Measurements from ENCODE around the gene TPH2.

Gene TPH2

DNA sequence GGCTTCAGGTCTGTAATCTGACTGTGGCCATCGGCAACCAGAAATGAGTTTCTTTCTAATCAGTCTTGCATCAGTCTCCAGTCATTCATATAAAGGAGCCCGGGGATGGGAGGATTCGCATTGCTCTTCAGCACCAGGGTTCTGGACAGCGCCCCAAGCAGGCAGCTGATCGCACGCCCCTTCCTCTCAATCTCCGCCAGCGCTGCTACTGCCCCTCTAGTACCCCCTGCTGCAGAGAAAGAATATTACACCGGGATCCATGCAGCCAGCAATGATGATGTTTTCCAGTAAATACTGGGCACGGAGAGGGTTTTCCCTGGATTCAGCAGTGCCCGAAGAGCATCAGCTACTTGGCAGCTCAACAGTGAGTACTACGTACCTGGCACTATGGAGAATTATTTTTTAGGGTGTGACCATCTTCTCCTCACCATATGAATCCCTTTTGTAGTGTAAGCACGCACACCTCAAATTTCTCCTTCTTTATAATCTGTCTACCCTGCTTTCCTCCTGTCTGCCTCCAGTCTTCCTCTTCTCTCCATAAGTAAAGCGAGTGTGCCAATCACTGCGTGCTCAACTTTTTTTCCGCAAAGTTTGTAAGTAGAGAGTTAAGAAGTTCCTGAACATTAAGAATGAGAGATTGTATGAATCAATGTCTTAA lies at the start of gene TPH2:
Gene TPH2 (plus strand): TSS at position 118 of the 658 bp plus-strand sequence. CDS start 142 bp downstream, at position 260.
- peak; percentile 52 for DNase-seq (ENCODE audit: low spot score)

DNA sequence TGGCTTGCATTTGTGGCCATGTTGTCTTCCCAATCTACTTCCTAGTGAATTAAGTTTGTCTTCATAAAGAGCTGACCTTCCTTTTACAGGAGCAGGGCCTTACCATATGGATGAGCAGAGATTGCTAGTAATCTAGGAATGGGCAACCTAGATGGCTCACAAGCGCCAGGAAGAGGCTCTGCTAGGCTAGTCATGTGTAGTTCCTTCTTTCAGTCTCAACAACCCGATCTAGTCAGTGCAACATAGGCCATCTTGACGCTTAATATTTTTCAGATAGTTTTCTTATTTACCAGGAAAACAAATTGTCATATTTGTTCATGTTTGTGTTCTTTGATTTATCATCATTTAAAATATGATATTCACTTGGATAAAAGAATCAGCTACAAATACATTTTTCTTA lies 48.2 kb upstream of the TPH2 start:
- no peak for DNase-seq (ENCODE audit: low spot score)

DNA sequence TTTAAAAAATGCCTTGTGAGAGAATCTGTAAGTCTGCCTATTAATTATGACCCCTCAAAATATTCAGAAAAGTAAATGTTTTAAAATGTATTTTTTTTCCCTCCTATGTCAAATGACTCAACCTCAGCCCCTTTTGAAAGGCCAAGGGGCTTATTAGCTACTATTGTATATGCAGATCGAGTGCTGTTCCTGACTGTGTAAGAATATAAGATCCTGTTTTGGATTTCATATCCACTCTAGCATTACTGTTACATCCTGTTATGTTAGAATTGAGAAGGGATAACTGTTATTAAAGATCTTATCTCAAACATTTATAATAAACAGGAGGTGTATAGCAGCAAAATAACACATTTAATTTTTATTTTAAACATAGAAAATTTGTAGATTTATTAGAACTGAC lies 46.6 kb upstream of the TPH2 start:
- no peak for DNase-seq (ENCODE audit: low spot score)

DNA sequence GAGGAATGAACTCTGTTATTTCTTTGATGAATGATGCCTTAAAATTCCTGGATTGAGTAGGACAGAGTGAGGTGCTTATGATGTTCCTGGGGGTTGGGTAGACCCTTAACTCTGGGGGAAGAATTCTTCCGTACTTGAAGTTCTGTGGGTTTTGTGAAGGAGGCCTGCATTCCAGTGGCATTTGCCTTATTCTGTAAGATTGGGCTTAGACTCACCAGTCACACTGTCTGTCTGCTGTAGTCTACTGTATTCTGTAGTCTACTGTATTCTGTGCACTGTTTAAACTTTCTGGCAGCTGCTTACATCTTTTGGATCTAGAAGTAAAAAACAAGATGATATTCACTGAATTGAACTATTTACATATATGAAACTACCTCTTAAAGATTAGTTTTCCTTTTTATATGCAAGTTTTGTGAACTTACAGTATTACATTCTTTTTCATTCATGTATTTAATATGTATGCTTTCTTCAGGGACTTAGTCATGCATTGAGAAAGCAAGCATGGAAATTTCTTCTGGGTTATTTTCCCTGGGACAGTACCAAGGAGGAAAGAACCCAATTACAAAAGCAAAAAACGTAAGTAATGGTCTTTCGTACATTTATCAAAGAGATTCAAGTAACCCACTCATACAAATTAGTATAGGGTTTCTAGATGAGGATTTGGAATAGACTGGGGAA lies 42.3 kb upstream of the TPH2 start:
- DNase-seq (ENCODE audit: low spot score) = no peak

DNA sequence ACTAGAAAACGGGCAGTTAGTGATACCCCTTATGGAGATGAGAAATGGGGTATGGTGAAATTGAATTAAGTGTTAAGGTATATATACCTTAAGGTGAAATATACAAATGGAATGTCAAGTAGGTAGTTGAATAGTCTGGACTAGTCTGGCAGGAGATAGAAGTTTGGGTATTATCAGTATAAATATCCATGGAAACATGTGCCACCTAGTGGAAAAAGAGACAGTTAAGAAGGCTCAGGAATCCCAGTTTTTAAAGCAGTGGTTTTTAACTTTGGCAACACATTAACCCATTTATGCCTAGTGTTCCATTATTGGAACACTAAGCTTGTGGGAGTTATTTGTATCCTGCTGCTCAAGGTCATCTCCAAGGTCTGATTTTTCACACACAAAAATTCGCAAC lies 38.6 kb upstream of the TPH2 start:
- DNase-seq (ENCODE audit: low spot score) = no peak

DNA sequence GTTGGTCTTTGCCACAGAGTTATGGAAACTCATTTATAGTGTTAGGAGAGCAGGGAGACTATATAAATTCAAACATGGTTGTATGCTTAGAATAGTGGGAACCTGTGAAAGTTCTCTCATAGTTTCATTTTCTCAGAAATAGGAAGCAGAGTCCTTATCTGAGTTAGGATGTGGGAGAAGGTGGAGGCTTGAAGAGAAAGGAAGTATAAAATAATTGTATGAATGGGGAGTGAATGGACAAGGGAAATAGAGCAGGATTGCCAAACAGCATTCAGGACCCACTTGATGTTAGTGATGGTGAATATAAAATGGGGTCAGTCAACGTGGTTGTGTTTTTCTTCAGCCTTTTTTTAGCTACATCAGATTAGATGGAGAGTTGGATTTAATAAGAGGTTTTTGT lies 34.0 kb upstream of the TPH2 start:
- no peak for DNase-seq (ENCODE audit: low spot score)

DNA sequence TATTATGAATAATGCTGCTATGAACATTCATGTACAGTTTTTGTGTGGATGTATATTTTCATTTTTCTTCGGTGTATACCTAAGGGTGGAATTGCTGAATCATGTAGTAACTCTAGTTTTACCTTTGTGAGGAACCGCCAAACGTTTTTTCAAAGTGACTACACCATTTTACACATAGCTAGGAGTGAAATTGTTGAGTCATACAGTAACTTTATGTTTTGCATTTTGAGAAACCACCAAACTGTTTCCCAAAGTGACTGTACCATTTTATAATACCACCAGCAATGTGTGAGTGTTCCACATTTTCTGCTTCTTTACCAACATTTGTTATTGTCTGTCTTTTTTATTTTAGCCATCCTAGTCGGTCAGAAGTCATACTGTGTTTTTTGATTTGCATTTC lies 3.1 kb upstream of the TPH2 start:
- peak; percentile 80 for DNase-seq (ENCODE audit: low spot score)

DNA sequence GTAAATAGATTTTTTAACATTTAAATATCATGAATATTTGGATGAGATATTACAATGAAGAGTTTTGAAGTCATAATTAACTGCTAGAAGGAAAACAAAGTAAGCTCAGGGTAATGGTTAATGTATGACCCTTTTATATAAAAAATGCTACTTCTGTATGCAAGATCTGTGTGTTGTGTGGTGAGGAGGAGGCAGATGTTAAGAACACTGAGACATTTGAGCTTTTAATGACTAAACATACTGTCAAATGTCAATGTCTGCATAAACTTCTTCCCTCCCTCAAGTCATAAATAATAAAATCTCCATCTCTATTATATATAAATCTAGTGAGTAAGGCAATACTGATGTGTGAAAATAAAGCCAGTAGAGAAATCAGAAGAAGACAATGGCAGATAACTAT lies 1.4 kb downstream of the TPH2 start:
- no peak for DNase-seq (ENCODE audit: low spot score)

DNA sequence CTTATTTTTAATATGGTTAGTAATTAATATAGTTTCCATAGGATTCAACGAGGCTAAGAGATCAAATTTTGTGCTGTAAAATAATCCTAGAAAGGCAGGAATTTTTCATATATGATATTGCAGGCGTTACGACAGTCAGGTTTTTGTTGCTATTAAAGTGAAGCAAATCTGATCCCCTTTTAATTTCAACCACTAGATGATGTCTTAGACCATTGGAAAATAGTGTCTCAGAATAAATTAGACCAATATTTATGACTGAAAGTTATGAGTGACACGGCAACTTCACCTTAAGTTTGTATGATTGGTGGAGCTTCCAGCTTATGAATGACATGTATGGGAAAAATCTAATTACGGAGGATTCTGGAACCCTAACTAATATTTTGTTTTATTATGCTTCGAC lies 2.5 kb downstream of the TPH2 start:
- DNase-seq (ENCODE audit: low spot score) = no peak

DNA sequence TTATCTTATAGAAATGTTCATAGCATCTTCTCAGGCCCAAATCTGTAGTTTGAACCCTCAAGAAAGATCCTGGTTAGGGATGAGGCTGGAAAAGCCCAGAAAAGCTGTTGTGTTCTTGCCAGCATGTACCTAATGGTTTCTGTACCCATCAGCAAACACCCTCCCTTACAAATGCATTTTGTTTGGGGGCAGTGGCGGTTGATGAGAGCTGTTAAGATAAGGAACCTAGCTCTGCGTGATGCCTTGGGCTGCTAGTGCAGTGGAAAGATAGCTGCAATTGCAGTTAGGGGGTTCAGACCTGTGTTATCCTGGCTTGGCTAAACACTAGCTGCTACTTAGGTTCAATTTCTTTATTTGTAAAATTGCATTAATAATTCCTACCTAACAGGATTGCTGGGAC lies 3.6 kb downstream of the TPH2 start:
- no peak for DNase-seq (ENCODE audit: low spot score)

DNA sequence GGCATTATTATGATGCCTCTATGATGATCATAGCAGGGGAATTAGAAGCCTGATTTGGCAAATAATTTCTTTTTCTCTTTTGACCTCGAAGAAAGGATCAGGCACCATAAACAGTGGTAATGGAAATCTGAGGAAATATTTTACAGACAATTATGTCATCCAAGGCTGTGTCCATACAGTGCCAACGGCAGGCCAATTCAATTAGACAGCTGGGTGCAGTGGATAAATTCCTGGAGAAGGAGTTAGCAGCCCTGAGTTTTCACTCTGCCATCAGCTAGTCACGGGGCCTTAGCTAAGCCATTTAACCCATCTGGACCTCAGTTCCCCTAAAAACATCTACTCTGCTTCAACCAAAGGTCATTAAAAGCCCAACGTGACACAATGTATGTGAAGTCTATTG lies 4.1 kb downstream of the TPH2 start:
- no peak for DNase-seq (ENCODE audit: low spot score)

DNA sequence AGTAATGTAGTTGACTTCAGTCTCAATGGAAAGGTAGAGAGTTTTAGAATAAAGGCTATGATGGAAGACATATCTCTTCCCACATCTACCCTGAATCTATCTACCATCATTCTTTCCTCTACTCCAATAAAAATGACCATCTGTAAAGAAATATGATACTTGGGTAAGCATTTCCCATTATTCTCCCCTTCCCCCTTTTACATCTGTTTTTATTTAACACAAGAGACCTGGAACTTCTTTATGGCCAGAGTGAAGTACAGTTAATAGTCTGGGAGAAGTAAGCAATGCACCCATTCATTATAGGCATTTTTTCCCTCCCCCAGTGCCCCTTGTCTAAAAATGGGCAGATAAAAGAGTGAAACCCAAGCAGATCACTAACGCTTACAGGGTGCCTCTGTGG lies 6.5 kb downstream of the TPH2 start:
- no peak for DNase-seq (ENCODE audit: low spot score)

DNA sequence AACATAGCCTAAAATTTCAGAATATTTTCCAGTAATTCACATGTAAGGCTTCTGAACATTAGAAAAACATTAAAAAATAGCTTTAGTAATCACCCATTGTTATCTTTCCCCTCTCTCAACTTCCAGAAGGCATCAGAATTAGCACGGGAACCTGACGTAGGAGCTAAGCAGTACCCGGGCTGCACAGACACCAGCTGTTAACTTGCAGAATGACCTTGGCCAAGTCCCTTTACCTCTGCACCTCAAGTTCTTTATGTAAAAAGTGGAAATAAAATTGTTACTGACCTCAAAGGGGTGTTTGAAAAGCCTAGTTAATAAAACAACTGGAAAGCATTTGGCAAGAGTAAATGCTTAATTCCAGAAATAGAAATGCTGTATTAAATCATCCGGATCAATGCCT lies 7.2 kb downstream of the TPH2 start:
- no peak for DNase-seq (ENCODE audit: low spot score)

DNA sequence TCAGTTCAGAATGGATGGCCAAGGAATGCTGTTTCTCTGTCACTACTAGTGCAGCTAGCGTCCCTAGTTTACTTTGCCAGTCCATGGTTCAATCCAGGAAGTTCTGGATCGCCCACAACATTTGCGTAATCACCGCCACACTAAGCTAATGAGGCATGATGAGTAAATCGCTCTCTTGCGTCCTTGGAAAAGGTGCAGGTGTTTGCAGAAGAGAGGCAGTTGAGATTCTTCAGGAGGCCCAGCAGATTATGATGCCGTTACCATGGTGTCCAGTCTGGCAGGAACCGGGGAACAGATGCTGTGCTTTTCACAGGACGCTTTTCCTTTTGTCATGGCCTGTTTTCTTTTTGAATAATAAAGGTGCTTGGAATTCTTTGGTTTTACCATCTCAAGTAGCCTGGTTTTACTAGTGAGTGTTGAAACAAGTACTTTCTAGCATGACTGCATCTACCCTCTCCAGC lies 9.0 kb downstream of the TPH2 start:
- DNase-seq (ENCODE audit: low spot score) = no peak

DNA sequence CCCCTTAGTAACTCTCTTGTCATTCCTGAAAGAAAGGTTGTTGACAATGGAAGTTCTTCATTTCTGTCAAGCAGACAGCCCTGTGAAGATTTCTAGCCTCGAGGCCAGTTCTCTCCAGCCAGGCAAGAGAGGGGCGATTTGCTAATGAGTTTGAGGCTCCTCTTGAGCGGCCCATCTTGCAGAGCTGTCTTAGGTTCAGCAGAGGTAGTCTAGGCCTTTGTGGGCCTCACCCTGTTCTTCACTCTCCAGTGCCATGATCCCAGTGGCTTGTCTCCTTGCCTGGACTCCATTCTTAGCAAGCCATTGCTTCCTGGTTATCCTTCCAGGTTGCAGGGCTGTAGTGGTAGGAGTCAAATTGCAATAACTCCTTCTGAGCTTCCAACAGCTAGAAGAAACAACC lies 9.7 kb downstream of the TPH2 start:
- no peak for DNase-seq (ENCODE audit: low spot score)

DNA sequence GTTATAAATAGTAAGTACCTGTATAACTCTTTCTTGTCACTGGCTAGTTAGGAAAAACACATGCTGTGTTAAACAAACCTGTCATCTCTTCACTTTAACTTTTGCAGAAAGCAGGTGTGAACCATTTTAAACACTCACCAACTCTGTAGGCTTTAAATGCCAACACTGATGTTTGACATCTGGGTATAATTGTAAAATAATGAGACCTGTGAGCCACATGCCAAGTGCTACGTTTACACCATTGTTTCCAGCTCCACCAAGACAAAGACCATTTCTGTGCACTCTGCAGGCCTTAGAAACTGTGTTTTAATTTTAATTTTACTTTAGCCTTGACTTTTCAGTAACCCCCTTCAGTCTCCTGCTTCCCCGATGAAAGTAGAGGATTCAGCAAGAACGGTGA lies 11.0 kb downstream of the TPH2 start:
- no peak for DNase-seq (ENCODE audit: low spot score)

DNA sequence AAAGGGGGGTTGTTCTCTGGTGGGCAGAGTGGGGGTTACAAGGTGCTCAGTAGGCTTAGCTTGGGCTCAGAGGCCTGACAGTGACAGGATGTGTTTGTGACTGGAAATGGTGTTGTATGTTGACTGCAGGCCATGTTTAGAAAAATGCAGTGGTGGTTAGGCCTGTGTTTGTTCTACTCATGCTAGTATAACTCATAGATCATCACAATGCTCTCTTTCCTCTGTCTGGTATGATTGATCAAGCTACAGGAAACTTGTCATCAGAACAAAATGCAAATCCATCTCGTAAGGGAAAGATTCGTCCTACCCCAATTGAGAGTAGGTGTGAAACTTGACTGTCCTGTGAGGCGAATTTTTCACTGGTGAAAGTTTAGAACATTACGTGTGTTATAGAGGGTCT lies 11.8 kb downstream of the TPH2 start:
- no peak for DNase-seq (ENCODE audit: low spot score)

DNA sequence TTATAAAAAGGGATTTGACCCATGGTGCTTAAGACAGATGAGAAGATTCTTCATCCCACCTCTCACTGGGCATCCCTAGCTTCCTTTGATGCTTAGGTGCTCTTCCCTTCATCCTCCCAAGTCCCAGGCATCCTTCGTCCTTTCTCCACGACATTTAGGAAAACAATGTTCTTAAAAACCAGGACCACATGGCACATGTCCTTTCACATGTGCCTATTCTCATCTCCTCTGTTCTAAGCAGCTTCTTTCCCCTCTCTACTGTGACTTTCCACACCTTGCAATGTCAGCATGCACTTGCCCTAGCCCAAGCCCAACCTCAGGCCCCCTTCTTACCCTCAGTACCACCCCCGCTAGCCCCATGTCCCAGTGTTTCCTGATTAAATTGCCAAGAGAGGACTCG lies 12.2 kb downstream of the TPH2 start:
- DNase-seq (ENCODE audit: low spot score) = no peak

DNA sequence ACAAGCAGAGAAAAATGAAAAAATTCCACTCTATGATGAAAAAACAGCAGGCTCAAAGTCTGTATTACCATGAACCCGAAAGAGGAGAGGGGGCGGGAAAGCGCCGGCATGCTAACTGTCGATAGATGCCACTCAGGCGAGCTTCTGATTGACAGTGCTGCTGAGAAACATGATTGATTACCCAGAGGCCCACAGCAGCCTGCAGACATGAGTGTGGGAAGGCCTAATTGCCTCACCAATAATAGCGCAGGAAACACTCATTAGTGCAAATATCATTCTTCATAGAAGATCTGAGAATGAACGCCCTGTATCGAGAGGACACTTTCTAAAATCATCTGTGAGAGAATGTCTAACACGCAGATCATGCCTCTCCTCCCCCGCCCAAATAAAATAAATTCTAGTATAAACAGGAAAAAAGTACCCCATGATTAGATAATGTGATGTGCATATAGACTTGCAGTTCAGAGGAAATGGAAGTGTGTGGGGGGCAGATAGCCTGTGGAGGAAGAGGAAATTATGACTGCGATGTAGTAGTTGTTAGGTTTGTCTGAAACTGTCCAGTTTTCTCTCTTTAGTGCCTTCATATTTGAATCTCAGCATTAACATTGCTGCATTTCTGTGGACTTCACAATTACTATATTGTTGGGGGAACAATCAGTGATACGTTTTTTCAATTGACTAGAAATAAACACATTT lies 15.6 kb downstream of the TPH2 start:
- DNase-seq (ENCODE audit: low spot score) = no peak

DNA sequence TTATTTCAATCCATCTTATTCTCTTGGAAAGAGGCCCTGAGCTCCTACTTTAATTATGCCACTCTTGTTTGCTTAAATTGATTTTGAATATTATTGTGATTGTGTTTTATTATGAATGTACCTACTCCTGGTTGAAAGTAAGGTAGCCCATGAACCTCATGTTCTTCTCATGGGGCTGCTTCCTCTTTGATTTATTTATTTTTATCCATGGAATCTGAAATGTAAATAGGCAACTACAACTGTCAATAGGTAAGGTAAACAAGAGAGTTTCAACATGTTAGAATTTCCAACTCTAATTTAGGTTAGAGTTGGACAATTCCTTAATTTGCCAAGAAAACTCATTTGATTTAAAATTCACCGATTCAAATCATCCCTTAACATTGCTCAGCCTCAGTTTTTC lies 16.2 kb downstream of the TPH2 start:
- no peak for DNase-seq (ENCODE audit: low spot score)

DNA sequence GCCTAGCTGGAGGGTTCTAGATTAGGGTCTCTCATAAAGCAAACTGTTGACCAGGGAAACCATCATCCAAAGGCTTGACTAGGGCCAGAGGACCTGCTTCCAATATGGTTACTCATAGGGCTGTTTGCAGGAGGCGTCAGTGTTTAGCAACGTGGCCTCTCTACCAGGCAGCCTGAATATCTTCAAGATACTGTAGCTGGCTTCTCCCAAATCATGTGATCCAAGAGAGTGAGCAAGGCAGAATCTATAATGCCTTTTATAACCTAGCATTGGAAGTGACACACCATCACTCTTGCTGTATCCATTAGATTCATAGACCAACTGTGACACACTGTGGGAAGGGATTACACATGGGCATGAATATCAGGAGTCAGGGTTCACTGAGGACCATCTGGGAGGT lies 17.3 kb downstream of the TPH2 start:
- no peak for DNase-seq (ENCODE audit: low spot score)

DNA sequence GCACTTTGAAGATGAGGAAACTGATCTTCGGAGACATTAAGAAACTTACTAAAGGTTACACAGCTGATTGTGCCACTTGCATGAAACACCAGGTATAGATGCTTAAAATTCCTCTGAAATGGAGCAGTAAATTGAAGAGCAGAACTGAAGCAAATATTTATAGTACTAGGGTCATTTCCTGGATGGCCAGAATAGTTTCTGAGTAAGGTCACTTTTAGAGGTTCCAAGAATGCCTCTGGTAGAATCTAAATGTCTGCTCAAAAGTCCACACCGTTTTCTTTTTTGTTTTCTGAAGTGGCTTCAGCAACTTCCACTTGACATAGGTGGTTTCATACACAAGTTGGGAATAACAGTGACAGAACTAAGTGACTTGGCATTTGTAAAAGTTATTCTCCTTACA lies 19.4 kb downstream of the TPH2 start:
- DNase-seq (ENCODE audit: low spot score) = no peak

DNA sequence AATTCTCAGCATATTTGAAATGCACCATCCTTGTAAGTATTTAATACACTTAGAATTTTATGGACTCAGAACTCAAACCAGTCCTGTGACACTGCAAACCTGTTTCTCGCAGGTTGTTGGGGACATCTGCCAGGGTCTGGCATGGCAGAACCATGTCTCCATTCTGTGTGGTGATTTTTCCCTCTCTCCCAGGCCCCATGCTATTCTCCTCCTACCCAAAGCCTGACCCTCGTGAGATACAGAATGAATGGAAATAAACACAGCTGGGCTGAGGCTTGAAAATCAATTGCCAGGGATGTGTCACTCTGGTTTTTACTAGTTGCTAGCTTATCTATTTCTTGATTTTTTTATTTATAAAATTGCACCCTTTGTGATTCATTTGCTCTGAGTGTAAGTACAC lies 19.8 kb downstream of the TPH2 start:
- no peak for DNase-seq (ENCODE audit: low spot score)
